Measurements from ENCODE around the gene SOX6. TPM values are rescaled to one million over a fixed set of nuclear protein-coding genes. Genes with fewer than 3 reads are reported as not detected.

Gene SOX6
- total RNA-seq, 2 experiments from 2014 or later = 0.13 TPM; not detected in 1

GRCh38 chr11:15985860-15986139, 370.5 kb downstream of the SOX6 start:
- no peak overlapping the region for H3K4me3 ChIP-seq (ENCODE audit: low read depth, low read length, poor library complexity, severe bottlenecking)

GRCh38 chr11:15985127-15985859, 371.1 kb downstream of the SOX6 start:
- intact Hi-C loops (cut with micrococcal nuclease; ENCODE audit: unreplicated experiment) = no loop called here
- TF ChIP-seq EZH2phosphoT487 (IDR thresholded peaks at IDR 0.05; ENCODE audit: borderline replicate concordance, low read depth, low read length) = no peak
- no peak for TF ChIP-seq CTCF (conservative IDR thresholded peaks at IDR 0.05; ENCODE audit: low read length)
- Histone ChIP-seq H2AFZ (ENCODE audit: low read length) (no peak overlapping the region), H3K4me1 (ENCODE audit: insufficient read depth, low read length, poor library complexity, severe bottlenecking) (no peaks in the 10 kb centered on the region), H3K36me3 (ENCODE audit: insufficient read depth, low read length) (no peaks in the 10 kb centered on the region), H3K27ac (ENCODE audit: low read depth, low read length, poor library complexity, severe bottlenecking) (no peak overlapping the region), H3K79me2 (ENCODE audit: insufficient read depth, low read depth, low read length) (no peaks in the 10 kb centered on the region), H3K4me3 (ENCODE audit: low read depth, low read length, poor library complexity, severe bottlenecking) (no peak overlapping the region), H3K9me2 (ENCODE audit: insufficient read depth, low read length) (no peaks in the 10 kb centered on the region), H4K20me1 (ENCODE audit: insufficient read depth, low read length) (no peaks in the 10 kb centered on the region), H3K4me2 (ENCODE audit: low read length) (no peak overlapping the region), H3K9me3 (ENCODE audit: low read length) (no peaks in the 10 kb centered on the region)
- ChIA-PET POLR2A (interaction anchor here (1.1 kb wide), 1 partner anchor 20 kb away, joined by 3 read pairs; no protein-coding TSS in a partner anchor), CTCF (ENCODE audit: unreplicated experiment) (no interaction called here)
- BruUV-seq (replicated peaks) = no TSS peak
- DNase-seq (ENCODE audit: low spot score) = no peak

More at GRCh38 chr11:15985860-15986139, 370.5 kb downstream of the SOX6 start:
- TF ChIP-seq EZH2phosphoT487 (IDR thresholded peaks at IDR 0.05; ENCODE audit: borderline replicate concordance, low read depth, low read length) (no peak), CTCF (conservative IDR thresholded peaks at IDR 0.05; ENCODE audit: low read length) (no peak)
- no TSS peak for BruUV-seq (replicated peaks)
- no peaks in the 10 kb centered on the region for H3K9me2 ChIP-seq (ENCODE audit: insufficient read depth, low read length)
- no peaks in the 10 kb centered on the region for H3K36me3 ChIP-seq (ENCODE audit: insufficient read depth, low read length)
- no peak for DNase-seq (ENCODE audit: low spot score)
- H3K4me1 ChIP-seq (ENCODE audit: insufficient read depth, low read length, poor library complexity, severe bottlenecking) = no peaks in the 10 kb centered on the region
- ChIA-PET POLR2A (interaction anchor here (1.1 kb wide), 1 partner anchor 21 kb away, joined by 3 read pairs; no protein-coding TSS in a partner anchor), CTCF (ENCODE audit: unreplicated experiment) (no interaction called here)
- H3K79me2 ChIP-seq (ENCODE audit: insufficient read depth, low read depth, low read length) = no peaks in the 10 kb centered on the region
- no peak overlapping the region for H2AFZ ChIP-seq (ENCODE audit: low read length)
- no peaks in the 10 kb centered on the region for H3K9me3 ChIP-seq (ENCODE audit: low read length)
- H3K27ac ChIP-seq (ENCODE audit: low read depth, low read length, poor library complexity, severe bottlenecking) = no peak overlapping the region
- no peaks in the 10 kb centered on the region for H4K20me1 ChIP-seq (ENCODE audit: insufficient read depth, low read length)
- H3K4me2 ChIP-seq (ENCODE audit: low read length) = no peak overlapping the region
- intact Hi-C loops (cut with micrococcal nuclease; ENCODE audit: unreplicated experiment) = no loop called here

GRCh38 chr11:15981292-15981691, 375.1 kb downstream of the SOX6 start:
- H3K4me2 ChIP-seq (ENCODE audit: low read length) = no peak overlapping the region
- no peak overlapping the region for H3K27ac ChIP-seq (ENCODE audit: low read depth, low read length, poor library complexity, severe bottlenecking)
- TF ChIP-seq EZH2phosphoT487 (IDR thresholded peaks at IDR 0.05; ENCODE audit: borderline replicate concordance, low read depth, low read length) (no peak), CTCF (conservative IDR thresholded peaks at IDR 0.05; ENCODE audit: low read length) (no peak)
- no peak for DNase-seq (ENCODE audit: low spot score)
- intact Hi-C loops (cut with micrococcal nuclease; ENCODE audit: unreplicated experiment) = no loop called here
- no peak overlapping the region for H3K4me3 ChIP-seq (ENCODE audit: low read depth, low read length, poor library complexity, severe bottlenecking)
- no TSS peak for BruUV-seq (replicated peaks)
- no peaks in the 10 kb centered on the region for H3K36me3 ChIP-seq (ENCODE audit: insufficient read depth, low read length)
- H3K9me3 ChIP-seq (ENCODE audit: low read length) = no peaks in the 10 kb centered on the region
- CTCF ChIA-PET (ENCODE audit: unreplicated experiment) = no interaction called here
- H3K4me1 ChIP-seq (ENCODE audit: insufficient read depth, low read length, poor library complexity, severe bottlenecking) = no peaks in the 10 kb centered on the region
- H2AFZ ChIP-seq (ENCODE audit: low read length) = no peak overlapping the region
- POLR2A ChIA-PET = interaction anchor here (1.4 to 1.9 kb wide), 2 partner anchors 13 to 20 kb away, joined by 3 to 4 read pairs; no protein-coding TSS in a partner anchor
- no peaks in the 10 kb centered on the region for H3K9me2 ChIP-seq (ENCODE audit: insufficient read depth, low read length)
- H4K20me1 ChIP-seq (ENCODE audit: insufficient read depth, low read length) = no peaks in the 10 kb centered on the region
- no peaks in the 10 kb centered on the region for H3K79me2 ChIP-seq (ENCODE audit: insufficient read depth, low read depth, low read length)

All from OCI-LY7 (cell line).